OCI-M1 (cell line): ENCODE results near the gene LAMA3.

Experiments
- DNase-seq: peaks from one replicate; lab custom pipeline; 2025; lab: John Stamatoyannopoulos, UW

LAMA3 gene

DNA sequence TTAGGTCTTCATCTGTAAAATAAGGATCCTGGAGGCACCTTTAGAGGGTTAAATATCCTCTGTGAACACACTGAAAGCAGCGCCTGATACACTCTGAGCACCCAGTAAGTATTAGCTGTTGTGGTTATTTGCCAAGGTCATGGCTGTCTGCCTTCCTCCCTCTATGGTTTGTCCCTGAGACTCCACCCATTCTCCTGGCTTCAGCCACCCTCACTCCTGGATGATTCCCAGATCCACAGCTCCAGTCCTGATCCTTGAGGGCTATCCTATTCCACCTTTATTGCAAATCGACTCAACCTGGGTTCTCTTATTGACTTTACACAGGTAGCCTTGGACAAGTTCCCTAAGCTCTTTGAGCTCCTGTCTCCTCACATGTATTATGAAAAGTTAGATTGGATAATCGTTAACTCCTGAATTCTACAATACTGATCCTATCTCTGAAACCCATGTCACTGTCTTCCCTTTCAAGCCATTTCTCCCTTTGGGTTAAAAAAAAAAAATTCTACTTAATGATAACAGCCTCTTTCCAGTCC, 162.3 kb downstream of the LAMA3 start:
- DNase-seq, result no peak

DNA sequence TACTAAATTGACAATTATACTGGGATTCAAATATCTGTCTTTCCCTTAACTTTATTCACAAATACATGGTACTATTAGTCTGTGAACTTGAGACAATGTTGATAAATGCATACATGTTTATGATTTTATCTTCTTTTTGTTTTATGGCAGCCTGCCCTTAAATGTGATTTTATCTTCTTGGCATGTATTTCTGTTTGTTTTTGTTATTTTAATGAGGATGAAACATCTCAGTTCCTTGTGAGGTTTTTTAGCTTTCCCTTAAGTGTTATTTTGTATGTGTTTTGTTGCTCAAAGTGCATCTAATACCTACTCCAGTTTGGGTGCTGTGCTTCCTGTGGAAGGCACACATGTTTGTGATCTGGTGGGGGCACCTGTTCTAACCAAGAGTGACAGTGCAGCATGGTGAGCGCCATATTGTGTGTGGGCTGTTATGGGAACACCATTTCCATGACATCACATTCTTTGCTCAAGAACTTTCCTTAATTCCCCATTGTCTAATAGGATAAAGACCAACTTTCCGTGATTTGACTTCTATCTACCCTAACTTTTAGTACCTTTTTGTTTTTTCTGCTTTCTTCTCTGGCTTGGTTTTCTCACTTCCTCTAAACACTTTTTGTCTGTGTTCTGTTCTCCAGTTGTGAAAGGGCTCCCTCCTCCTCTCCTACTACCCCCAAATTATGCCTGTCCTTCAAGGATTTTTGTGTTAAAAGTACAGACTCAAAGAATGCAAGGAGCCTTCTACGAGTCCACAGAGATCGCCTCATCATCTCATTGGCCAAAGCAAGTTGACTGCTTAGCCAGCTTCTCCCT, 163.2 kb downstream of the LAMA3 start:
- no peak for DNase-seq

DNA sequence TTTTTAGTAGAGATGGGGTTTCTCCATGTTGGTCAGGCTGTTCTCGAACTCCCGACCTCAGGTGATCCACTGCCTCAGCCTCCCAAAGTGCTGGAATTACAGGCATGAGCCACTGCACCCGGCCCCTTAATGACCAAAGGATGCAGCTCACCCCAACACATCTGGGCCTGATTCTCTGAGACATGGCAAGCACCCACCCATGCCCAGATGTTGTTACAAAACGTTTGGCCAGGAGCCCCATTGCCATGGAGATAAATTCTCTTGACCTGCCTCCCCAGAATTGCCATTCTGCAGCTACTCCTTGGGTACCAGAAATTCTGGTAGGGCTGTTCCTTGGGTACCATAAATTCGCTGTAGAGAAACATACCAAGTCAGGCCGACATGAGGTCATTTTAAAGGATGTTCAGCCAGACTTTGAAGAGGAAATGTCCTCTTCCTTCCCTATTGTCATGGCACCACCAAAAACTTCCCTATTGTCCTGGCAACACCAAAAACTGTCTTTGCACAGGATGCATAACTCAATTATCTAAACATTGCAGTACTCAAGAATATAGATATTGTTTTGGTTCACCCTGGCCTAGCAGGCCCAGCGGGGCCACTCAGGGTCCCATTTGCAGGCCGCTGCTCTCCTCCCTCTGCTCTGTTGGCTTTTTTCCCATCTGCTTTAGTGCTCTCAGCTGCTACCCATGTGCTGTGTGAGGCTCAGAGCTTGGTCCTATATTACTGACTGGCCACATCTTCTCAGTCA, 164.4 kb downstream of the LAMA3 start:
- DNase-seq, result no peak

DNA sequence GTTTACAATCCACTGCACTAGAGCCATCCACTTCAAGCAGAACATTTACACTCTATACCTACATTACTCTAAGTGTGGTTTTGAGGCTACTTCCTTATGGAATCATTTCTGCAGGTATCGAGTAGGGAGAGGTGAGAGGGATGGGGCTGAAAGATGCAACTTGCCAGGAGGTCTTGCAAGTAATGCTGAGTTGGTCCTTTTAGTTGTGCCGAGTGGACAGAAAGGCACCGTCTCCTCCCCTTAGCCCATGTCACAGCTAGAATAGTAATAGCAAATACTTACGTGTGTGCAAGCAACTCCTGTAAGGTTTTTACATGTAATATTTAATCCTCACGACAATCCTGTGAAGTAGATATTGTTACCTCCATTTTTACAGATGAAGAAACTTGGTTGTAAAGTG, 166.5 kb downstream of the LAMA3 start:
- DNase-seq, result no peak

DNA sequence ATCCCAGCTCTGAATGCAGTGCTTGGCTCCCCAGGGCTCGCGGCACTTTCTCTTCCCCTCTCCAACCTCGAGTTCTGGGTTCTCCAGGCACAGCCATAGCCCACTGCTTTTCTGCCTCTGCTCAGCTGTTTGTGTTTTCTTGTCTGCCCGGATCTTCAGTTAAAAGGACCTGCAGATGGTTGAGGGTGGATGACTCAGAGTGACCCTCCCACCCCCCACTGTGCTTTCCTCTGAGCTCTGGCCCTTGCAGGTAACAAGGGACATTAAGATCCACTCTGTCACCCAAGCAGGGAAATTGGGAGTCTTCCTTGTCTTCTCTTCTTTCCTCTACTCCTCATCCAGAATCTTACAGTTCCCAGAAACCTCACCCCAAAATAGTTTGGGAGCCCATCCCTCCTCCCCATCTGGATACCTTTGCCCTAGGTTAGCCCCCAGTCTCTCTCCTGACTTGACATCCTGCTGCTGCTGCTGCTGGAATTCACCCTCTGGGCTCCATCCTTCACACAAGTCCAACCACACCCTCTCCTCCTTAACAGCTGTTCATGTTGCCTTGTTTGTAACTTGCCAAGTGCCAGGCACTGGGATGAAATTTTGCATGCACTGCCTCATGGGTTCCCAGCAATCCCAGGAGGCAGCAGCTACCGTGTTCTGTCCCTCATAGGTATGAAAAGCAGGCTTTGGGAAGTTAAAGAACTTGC, 167.4 kb downstream of the LAMA3 start:
- no peak for DNase-seq

DNA sequence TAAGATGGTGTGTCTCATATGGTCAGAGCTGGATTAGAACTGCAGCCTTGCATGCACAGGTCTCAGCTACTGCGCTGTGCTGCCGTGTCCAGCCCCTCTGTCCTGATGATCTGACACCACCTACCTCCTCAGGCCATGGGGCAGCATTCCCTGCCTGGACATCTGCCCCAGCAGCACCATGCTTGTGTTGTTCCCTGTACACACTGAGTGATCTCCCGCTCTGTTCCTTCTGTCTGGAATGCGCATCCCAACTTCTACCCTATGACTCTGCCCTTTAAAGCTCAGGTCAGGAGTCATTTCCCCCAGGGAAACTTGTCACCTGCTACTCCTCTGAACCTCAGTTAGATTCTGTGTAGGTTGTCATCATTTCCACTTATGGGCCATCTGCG, 167.9 kb downstream of the LAMA3 start:
- no peak for DNase-seq

DNA sequence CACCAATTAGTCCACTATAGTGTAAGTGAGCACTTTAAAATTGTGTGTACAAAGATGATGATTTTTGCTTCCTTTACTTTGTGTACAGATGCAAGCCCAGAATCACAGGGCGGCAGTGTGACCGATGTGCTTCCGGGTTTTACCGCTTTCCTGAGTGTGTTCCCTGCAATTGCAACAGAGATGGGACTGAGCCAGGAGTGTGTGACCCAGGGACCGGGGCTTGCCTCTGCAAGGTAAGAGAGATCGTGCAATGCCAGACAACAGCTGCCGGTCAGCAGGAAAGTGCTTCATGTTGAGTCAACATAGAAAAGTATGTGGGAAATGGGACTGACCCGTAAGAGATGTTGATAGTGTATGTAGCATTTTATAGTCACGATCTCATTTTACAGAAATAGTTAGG, 168.5 kb downstream of the LAMA3 start:
- DNase-seq, result no peak

DNA sequence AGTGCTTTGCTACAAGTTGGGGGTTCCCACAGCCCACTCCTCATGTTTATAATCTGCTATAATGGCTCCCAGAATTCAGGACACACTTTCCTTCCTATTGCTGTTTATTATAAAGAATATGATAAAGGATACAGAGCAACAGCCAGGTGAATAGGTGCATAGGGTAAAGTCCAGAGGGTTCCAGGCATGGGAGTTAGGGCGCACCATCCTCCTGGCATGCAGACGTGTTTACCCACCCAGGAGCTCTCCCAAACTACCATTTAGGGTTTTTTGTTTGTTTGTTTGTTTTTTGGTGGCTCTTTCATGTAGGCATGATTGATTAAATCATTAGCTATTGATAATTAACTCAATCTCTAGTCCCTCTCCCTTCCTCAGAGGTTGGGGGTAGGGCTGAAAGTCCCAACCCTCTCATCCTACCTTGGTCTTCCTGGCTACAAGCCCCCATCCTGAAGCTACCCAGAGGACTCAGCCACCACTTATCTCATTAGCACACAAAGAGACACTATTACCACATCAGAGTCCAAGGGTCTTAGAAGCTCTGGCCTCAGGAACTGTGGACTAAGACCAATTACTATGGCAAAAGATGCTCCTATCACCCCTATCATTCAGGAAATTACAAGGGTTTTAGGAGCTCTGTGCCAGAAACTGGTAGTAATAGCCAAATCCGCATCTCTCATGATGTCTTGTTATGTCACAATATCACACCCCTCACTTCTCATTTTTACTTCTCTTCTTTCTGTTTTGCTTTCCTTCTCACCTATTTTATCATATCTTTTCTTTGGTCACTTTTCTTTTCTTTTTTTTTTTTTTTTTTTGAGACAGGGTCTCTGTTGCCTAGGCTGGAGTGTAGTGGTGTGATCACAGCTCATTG, 170.4 kb downstream of the LAMA3 start:
- DNase-seq, result no peak

DNA sequence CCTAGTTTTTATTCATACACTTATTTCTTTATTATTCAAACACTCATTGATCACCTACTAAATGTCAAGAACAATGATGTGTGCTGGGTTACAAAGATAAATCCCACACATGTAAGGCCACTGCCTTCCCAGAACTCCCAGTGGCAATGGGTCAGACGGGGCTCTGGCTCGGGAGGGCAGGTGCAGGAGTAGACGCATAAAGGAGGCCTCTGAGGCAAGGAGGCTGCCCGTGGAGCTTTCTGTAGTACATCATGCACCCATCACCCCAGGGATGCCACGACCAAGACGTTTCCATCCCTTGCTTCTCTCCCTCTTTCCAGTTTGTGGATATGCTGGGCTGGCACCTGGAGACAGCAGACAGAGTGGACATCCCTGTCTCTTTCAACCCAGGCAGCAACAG, 172.1 kb downstream of the LAMA3 start:
- DNase-seq, result no peak

DNA sequence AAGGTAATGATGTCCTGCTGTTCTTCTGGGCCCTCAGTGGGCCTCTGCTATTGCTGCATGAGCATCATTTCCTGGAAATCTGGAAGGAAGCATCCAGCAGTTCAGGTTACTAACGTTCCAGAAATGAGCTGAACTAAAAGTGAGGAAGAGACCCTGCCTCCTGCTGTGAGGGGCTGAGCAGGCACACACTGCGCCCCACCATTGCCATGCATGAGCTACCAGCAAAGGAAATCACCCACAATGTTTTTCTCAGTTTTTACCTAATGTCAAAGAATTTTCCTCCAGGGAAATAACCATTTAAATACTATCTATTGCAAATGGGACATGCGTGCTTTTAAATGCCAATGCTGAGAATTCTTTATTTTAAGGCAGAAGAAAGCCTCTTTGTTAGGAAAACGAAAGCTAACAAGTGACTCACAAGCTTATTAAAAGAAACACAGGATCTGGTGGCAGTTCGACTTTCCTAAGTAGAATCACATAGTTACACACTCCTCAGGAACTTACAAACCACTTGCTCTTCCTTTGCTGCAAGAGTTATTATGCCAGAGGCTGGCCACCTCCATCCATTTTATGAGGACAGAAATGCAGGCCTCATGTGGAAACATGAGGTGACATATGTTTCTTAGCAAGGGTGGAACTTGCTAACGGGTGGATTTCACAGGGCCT, 172.7 kb downstream of the LAMA3 start:
- no peak for DNase-seq

DNA sequence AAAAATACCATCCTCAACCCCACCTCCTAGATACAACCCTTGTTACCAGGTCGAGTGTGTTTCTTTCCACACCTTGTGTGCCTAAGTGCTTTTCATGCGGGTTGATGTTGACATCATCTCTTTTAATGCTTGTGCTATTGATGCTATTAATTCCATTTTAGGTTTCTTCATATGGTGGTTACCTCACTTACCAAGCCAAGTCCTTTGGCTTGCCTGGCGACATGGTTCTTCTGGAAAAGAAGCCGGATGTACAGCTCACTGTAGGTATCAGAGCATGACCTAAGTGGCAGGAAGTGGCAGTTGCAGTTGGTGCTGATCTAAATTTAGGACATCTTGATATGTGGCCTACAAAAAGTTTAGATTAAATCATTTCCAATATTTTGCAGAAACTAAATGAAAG, 175.4 kb downstream of the LAMA3 start:
- no peak for DNase-seq

DNA sequence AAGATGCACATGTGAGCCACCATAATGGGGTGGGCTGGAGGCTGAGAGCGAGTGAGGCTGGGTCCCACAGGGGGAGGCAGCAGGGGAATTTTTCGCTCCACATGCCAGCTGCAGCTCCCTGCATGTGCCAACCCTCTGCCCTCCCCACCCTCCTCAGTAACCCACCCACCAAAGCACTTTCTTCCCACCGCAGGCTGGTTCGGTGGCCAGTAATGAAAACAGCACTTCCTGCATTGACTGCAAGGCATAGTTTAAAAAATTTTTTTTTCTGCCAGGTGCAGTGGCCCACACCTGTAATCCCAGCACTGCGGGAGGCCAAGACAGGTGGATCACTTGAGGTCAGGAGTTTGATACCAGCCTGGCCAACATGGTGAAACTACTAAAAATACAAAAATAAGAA, 177.8 kb downstream of the LAMA3 start:
- no peak for DNase-seq

DNA sequence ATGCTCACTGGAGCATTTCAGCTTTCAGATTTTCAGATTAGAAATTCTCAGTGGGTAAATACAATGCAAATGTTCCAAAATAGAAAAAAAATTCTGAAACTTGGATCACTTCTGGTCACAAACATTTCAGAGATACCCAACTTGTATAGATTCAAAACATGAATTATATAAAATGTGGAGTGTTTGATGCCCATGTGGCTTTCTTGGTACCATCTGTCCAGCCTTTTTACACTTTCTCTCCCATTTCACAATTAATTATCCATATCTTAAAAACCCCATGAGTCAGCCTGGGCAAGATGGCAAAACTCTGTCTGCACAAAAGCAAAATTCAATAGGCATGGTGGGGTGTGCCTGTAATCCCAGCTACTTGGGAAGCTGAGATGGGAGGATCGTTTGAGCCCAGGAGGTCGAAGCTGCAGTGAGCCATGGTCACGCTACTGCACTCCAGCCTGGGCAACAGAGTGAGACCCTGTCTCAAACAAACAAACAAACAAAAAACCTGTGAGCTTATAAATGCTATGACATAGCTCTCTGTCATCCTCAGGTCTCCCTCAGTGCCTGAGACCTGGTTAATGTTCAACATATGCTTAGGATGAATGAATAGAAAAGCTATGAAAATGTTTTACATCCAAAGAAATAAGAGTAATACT, 179.0 kb downstream of the LAMA3 start:
- no peak for DNase-seq

DNA sequence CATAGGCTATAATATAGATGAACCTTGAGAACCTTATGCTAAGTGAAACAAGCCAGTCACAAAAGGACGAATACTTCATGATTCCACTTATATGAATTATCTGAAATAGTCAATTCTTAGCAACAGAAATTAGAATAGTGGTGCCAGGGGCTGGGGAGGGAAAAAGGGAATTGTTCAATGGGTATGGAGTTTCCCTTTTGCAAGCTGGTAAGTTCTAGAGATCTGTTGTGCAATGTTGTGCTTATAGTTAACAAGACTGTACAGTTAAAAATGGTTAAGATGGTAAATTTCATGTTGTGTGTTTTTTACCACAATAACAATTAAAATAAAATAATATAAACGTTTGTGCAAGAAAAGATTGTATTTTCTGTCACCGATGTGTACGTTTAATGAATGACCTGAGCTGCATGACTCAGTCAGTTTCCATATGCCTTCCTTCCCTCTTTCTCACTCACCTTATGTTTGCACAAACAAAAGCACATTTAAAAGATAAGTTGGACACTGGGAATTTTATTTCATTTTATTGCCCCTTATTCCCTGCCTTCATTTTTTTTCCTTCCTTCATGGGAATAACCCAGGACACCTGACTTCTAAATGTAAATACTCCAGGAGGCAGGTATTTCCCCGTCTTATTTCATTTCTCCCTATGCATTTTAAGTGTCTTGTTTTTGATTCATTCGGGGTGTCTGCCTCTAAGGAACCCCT, 181.6 kb downstream of the LAMA3 start:
- no peak for DNase-seq

DNA sequence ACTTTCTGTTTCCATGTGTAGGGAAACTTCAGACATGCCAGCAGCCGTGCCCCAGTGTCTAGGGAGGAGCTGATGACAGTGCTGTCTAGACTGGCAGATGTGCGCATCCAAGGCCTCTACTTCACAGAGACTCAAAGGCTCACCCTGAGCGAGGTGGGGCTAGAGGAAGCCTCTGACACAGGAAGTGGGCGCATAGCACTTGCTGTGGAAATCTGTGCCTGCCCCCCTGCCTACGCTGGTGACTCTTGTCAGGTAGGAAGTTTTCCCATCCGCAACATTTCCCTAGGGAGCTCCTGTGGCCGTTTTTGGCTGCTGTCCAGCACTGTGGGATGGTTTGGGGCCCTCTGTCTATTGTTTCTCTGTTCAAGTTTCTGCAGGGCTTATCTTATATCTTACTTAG, 182.2 kb downstream of the LAMA3 start:
- DNase-seq, result no peak

DNA sequence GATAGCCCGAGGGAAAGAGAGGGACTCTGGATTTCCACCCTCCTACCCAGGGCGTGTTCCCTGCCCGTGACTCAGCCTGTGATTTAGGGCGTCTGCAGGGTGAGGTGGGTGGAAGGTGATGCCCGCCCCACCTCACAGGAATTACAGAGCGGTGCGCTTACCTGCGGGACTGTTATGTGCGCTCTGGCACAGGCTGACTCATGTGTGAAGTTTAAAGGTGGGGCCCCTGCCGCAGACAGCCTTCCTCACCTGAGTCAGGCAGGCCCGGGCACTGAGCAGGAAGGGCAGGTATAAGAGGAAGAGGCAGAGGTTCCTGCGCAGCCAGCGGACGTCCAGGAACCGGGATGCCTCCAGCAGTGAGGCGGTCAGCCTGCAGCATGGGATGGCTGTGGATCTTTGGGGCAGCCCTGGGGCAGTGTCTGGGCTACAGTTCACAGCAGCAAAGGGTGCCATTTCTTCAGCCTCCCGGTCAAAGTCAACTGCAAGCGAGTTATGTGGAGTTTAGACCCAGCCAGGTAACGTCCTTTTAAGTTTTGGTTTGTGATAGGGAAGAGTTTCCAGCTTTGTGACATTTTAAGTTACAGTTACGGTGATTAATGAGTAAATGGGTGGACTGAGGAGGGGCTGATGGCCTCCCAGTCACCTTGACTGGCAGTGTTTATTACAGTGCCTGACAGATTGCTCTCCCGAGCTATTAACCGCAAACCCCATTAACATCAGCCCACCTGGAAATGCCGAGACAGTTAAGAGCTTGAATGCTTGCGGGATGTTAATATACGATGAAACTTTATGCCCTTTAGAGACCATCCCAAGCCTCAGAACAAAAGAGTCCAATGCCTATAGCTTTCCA, 183.7 kb downstream of the LAMA3 start:
- DNase-seq, result no peak

DNA sequence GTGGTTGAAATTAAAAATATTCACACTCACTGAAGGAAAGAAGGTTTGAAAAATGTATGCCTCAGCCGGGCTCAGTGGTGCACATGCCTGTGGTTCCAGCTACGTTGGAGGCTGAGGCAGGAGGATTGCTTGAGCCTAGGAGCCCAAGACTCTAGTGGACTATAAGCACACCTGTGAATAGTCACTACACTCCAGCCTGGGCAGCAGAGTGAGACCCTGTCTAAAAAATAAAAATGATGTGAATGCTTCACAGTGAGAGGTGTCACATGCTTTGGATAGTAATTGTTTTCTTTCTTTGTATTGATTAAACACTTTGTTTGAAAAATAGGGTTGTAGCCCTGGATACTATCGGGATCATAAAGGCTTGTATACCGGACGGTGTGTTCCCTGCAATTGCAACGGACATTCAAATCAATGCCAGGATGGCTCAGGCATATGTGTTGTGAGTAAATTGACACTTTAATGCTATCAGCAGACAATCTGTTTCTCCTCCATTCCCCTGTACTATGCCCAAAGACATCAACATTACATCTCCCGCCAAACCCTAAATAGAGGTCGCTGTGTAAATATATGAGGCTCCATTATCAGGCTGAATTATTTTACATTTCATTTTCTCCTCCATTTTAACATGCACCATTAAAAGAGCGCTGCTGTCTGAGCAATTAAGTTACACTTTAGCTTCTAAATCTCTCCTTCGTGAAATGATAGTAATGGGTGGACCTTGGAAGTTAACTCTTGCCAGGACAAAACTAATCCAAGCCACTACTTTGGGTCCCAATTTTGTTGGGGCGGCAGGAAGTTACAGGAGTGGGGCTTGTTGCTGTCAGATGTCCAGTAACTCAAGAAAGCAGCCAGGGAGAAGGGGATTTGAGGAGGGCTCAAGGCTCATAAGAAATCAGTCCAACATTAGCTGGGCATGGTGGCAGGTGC, 187.0 kb downstream of the LAMA3 start:
- DNase-seq, result no peak

DNA sequence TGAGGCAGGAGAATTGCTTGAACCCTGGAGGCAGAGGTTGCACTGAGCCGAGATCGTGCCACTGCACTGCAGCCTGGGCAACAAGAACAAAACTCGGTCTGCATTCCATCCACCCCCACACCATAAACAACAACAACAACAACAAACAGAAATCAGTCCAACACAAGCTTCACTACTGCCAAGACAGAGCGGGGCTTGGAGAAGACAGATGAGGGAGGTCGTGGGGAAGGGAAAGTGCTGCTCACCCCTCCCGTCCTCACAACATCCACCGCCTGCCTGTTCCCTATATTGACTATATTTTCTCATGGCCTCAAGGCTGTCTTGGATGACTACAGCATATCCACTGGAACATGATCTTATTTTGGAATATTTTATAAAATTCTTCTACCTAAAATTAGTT, 187.7 kb downstream of the LAMA3 start:
- no peak for DNase-seq
